ENCODE results near the gene SH3RF3. TPM values are rescaled to one million over a fixed set of nuclear protein-coding genes. Genes with fewer than 3 reads are reported as not detected.

The SH3RF3 gene
- total RNA-seq, 2 donors from 2014 or later: 1.3 to 2.5 TPM

DNA sequence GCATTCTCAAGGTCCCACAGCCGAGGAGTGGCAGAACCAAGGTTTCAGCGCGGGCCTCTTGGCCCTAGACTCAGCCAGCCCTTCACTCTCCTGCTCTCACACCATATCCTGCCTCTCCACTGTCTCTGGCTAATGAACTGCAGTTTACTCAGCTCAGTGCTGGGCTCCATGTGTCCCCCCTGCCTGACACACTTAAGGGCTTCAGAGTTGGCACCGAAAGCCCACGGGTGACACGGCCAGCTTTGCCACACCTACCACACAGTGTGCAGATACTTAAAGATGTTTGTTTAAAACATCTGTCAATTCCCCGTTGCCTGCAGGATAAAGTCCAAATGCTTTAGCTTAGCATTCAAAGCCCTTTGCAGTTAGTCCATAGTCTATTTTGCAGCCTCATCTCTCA lies 243.6 kb downstream of the SH3RF3 start:
- TF ChIP-seq, protein P1, sequence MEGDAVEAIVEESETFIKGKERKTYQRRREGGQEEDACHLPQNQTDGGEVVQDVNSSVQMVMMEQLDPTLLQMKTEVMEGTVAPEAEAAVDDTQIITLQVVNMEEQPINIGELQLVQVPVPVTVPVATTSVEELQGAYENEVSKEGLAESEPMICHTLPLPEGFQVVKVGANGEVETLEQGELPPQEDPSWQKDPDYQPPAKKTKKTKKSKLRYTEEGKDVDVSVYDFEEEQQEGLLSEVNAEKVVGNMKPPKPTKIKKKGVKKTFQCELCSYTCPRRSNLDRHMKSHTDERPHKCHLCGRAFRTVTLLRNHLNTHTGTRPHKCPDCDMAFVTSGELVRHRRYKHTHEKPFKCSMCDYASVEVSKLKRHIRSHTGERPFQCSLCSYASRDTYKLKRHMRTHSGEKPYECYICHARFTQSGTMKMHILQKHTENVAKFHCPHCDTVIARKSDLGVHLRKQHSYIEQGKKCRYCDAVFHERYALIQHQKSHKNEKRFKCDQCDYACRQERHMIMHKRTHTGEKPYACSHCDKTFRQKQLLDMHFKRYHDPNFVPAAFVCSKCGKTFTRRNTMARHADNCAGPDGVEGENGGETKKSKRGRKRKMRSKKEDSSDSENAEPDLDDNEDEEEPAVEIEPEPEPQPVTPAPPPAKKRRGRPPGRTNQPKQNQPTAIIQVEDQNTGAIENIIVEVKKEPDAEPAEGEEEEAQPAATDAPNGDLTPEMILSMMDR (IDR thresholded peaks at IDR 0.05): no peak
- H3K9me3 ChIP-seq: no peaks in the 10 kb centered on the region
- no peak overlapping the region for H3K9ac ChIP-seq (ENCODE audit: low read depth in 2 of 2, low read length in 2 of 2)
- no peak overlapping the region for H3K4me3 ChIP-seq
- H3K4me1 ChIP-seq: no peaks in the 10 kb centered on the region
- DNase-seq: peak; percentile 19
- no peak overlapping the region for H3K27ac ChIP-seq
- H3K27me3 ChIP-seq: no peaks in the 10 kb centered on the region
- intact Hi-C loops (cut with DNase I): no loop called here
- no peaks in the 10 kb centered on the region for H3K36me3 ChIP-seq

DNA sequence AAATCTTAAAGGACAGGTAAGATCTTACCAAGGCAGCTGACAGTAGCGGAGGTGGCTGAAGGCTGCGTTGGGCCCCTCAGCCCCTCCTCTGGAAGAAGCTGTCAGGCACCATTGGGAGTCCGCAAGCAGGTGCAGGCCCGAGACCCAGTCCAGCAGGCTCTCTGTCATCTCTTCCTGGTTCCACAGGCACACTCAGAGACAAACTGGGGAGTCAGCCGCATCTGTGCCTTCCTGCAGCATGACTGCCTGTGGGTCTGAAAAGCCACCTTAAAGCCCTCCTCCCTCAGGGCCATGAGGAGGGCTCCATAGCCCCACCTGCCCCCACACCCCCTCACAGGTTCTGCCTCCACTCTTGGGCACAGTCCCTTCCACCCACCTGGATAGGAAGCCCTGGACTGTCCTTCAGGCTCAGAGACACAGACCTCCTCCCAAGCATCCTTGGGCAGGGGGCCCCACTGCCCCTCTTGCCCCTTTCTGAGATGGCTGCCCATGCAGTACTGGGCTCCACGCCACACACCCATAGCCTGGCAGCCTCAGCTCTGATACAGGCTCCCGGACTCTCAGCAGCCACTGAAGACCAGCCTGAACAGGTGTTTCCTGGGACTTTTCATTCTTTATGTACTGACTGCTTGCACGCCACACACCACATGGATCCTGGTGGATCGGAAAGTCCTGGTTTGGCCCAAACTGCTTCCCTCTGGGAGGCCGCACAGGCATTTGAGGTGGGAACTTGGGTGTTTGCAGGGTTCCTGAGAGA lies 245.0 kb downstream of the SH3RF3 start:
- H3K4me3 ChIP-seq: no peak overlapping the region
- no peak overlapping the region for H3K27ac ChIP-seq
- no peaks in the 10 kb centered on the region for H3K9me3 ChIP-seq
- peak; percentile 13 for DNase-seq
- H3K9ac ChIP-seq (ENCODE audit: low read depth in 2 of 2, low read length in 2 of 2): no peak overlapping the region
- intact Hi-C loops (cut with DNase I): no loop called here
- H3K36me3 ChIP-seq: no peaks in the 10 kb centered on the region
- TF ChIP-seq, protein P1 (IDR thresholded peaks at IDR 0.05): no peak
- no peaks in the 10 kb centered on the region for H3K27me3 ChIP-seq
- H3K4me1 ChIP-seq: no peaks in the 10 kb centered on the region

DNA sequence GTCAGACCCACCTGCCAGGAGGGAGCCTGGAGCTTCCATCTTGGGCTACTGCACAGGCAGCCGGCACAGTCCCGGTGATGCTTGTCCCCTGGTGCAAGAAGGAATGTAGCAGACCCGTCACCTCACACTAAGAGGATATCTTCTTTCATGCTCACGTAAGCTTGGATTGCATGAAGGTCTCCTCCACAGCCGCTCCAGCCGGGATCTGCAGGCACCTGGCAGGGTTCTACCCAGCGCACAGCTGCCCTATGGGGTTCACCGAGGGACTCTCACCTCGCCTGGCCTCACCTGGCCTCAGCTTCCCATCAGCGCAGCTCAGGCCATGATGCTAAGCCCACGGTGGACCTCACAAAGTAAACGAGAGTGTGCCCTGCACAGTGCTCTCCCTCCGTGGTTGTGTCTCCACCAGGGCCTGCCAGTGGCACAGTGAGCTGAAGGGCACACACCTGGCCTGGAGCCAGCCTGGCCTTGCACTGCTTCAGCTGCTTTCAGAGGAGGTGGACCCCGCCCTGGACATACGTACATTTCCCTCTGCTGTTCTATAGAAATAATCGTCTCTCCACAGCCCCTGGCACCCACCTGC lies 245.6 kb downstream of the SH3RF3 start:
- Histone ChIP-seq H3K27me3 (no peaks in the 10 kb centered on the region), H3K9me3 (no peaks in the 10 kb centered on the region), H3K27ac (no peak overlapping the region), H3K4me3 (no peak overlapping the region), H3K9ac (ENCODE audit: low read depth in 2 of 2, low read length in 2 of 2) (no peak overlapping the region), H3K4me1 (no peaks in the 10 kb centered on the region), H3K36me3 (no peaks in the 10 kb centered on the region)
- intact Hi-C loops (cut with DNase I): no loop called here
- TF ChIP-seq, protein P1 (IDR thresholded peaks at IDR 0.05): no peak
- peak; percentile 17 for DNase-seq

DNA sequence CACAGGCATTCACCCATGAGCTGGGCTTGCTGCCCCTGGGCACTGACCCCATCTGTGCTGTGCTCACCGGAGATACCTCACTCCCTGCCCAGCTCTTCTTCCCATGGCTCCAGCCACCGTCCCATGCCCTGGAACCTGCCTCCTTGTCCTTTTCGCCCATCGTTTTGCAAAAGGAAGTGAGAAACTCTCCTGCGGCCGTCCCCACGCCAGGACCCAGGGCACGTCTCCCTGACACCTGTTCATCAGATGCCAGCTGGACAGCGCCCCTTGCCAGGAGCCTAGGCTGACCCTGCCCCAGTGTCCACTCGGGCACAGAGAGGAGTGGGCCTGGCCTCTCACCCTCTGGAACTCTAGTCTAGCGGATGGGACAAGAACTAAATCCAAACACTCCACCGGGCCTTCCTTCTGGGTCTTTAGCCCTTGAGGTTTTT lies 246.1 kb downstream of the SH3RF3 start:
- Histone ChIP-seq H3K9me3 (no peaks in the 10 kb centered on the region), H3K36me3 (no peaks in the 10 kb centered on the region), H3K4me1 (no peaks in the 10 kb centered on the region), H3K27ac (no peak overlapping the region), H3K27me3 (no peaks in the 10 kb centered on the region), H3K4me3 (no peak overlapping the region), H3K9ac (ENCODE audit: low read depth in 2 of 2, low read length in 2 of 2) (no peak overlapping the region)
- TF ChIP-seq, protein P1 (IDR thresholded peaks at IDR 0.05): no peak
- DNase-seq: peak; percentile 14
- intact Hi-C loops (cut with DNase I): no loop called here

DNA sequence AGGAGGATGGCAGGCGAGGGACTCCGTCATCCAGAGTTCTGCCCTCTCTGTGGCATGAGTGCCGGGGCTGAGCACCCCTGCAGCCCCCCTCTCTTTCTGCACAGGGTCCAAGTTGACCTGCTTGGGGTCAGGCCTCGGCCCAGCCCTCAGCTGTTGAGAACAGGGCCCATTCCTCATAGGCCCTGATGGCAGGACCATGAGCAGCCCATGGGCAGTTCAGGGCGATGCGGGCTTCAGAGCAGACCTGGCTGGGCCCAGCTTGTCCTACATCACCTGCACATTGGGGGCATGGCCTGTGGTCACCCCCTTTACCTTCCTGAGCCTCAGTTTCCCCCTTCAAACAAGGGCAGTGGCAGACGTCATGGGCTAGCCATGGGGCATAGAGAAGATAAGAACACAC lies 246.7 kb downstream of the SH3RF3 start:
- TF ChIP-seq, protein P1 (IDR thresholded peaks at IDR 0.05): no peak
- H3K36me3 ChIP-seq: no peaks in the 10 kb centered on the region
- no peaks in the 10 kb centered on the region for H3K9me3 ChIP-seq
- no peaks in the 10 kb centered on the region for H3K27me3 ChIP-seq
- DNase-seq: peak; percentile 14
- H3K4me1 ChIP-seq: no peaks in the 10 kb centered on the region
- no peak overlapping the region for H3K4me3 ChIP-seq
- intact Hi-C loops (cut with DNase I): no loop called here
- H3K9ac ChIP-seq (ENCODE audit: low read depth in 2 of 2, low read length in 2 of 2): peak overlapping the region in 1 of 2 donors; percentile 1
- H3K27ac ChIP-seq: no peak overlapping the region
